Hepatocyte (in vitro differentiated cells): ENCODE results near the gene THSD7B.

Experiments used
- EZH2 ChIP-seq: fragments of 200-600 bp; sonication (generic); IDR thresholded peaks from 2 replicates; pipeline ENCODE4 v1.6.1; 2016; ENCODE audit warnings: antibody characterized with exemption, mild to moderate bottlenecking, borderline replicate concordance
- EZH2phosphoT487 ChIP-seq: fragments of 200-600 bp; sonication (generic); IDR thresholded peaks from one replicate; pipeline ENCODE4 v1.6.1; 2018; ENCODE audit warnings: antibody characterized with exemption, mild to moderate bottlenecking, low read depth, moderate library complexity; ENCODE audit not compliant: unreplicated experiment, severe bottlenecking
- TF ChIP-seq, protein P1 (sequence below): fragments of 200-600 bp; sonication (generic); IDR thresholded peaks from 2 replicates; pipeline ENCODE4 v1.5.1; 2016; ENCODE audit warnings: antibody characterized with exemption, mild to moderate bottlenecking; ENCODE audit not compliant: poor library complexity

DNA sequence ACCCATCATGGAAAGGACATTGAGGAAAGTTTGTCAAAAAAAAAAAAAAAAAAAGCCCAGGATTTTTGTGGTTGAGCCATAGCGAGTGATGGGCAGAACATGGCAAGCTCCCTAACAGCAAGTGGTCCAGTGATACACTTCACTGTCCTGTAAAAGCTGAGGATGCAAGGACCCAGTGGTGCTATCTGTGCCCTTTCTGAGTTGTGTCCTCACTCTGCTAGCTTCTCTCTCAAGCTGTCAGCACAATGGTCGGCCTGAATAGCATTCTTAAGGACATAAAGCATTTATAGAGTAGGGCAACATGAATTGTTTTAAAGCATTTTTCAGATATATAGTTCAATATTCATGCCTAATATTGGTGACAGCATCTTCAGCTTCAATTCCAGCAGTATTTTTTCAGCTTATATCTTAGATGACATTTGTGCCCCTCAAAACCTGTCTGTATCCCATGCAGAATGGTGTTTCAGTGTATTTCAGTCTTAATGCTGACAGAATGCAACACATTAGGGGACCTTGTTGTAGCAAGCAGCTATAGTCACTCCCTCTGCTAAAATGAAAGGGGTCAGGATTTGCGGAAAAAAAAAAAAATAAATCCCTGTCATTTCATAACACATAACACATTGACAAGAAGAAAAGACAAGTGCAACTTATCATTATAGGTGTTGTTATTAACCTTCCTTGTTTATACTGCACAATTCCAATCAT is 496.7 kb downstream of the THSD7B start:
- TF ChIP-seq, protein P1, sequence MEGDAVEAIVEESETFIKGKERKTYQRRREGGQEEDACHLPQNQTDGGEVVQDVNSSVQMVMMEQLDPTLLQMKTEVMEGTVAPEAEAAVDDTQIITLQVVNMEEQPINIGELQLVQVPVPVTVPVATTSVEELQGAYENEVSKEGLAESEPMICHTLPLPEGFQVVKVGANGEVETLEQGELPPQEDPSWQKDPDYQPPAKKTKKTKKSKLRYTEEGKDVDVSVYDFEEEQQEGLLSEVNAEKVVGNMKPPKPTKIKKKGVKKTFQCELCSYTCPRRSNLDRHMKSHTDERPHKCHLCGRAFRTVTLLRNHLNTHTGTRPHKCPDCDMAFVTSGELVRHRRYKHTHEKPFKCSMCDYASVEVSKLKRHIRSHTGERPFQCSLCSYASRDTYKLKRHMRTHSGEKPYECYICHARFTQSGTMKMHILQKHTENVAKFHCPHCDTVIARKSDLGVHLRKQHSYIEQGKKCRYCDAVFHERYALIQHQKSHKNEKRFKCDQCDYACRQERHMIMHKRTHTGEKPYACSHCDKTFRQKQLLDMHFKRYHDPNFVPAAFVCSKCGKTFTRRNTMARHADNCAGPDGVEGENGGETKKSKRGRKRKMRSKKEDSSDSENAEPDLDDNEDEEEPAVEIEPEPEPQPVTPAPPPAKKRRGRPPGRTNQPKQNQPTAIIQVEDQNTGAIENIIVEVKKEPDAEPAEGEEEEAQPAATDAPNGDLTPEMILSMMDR: no peak
- no peak for TF ChIP-seq EZH2phosphoT487
- TF ChIP-seq EZH2: no peak
